ENCODE measurements around the gene ADRA2C.

DNA sequence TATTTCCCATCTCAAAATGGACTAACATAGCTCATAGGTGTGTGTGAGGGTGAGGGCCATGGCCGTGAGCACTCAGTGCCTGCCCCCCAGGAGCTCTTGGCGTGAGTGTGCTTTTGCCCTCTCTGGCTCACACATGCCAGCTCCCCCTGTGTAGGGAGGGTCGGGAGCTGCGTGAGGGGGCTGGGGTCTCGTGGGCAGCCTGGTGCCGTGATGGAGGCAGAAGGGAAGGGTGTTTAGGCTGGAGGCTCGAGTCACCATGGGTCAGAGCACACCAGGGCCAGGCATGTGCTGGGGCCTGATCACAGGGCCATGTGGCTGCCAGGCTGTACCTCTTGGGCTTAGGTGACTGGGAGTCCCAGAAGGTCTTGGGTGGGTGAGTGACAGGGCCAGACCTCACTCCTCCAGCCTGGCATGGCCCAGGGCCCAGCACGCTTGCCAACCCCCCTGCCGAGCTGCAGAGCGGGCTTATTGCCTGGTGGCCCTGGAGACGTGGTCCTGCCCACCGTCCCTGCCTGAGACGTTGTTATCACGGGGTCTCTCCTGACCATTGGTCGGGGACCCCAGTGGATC is 44.0 kb downstream of the ADRA2C start:
- TF ChIP-seq, protein P1, sequence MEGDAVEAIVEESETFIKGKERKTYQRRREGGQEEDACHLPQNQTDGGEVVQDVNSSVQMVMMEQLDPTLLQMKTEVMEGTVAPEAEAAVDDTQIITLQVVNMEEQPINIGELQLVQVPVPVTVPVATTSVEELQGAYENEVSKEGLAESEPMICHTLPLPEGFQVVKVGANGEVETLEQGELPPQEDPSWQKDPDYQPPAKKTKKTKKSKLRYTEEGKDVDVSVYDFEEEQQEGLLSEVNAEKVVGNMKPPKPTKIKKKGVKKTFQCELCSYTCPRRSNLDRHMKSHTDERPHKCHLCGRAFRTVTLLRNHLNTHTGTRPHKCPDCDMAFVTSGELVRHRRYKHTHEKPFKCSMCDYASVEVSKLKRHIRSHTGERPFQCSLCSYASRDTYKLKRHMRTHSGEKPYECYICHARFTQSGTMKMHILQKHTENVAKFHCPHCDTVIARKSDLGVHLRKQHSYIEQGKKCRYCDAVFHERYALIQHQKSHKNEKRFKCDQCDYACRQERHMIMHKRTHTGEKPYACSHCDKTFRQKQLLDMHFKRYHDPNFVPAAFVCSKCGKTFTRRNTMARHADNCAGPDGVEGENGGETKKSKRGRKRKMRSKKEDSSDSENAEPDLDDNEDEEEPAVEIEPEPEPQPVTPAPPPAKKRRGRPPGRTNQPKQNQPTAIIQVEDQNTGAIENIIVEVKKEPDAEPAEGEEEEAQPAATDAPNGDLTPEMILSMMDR (conservative IDR thresholded peaks at IDR 0.05; ENCODE audit: low read length), result no peak
- TF ChIP-seq EZH2phosphoT487 (IDR thresholded peaks at IDR 0.05; ENCODE audit: borderline replicate concordance, low read depth, low read length), result no peak

Measured in OCI-LY7 (cell line).